Nucleus accumbens (tissue), 56 donors: ENCODE measurements around the gene ZNF229.
"Not testable (repeated sequence)": the region's sequence is repeated elsewhere in the genome, so short reads cannot be mapped to it uniquely, and the experiment has no call there.

Source experiments
- DNase-seq, 56 donors: peaks; one replicate each; lab custom pipeline; 2025; lab: John Stamatoyannopoulos, UW

The ZNF229 gene

GRCh38 chr19:44447916-44448674 is at the start of gene ZNF229:
TSS of gene ZNF229 (minus strand) at chr19:44448472. CDS start at chr19:44442847, 5,625 bp downstream.
- DNase-seq: peak in 55 of 56 donors; percentile 8 to 93 (median 69)

DNA sequence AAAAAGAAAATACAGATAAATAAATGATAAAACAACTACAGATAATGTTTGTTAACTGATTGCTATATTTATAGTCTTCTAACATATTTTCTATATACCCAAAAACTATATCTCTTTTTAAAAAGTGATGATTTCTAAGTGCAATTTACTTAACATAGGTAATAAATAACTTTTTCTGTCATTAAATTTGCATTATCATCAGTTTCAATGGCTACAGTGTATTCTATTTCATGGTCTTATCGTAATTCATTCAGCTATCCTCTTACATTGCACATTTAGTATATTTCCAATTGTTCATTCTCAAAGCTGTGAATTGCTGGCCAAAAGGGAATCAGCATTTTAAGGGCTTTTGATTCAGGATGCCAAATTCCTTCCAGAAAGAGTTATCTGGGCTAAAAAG is 48.4 kb upstream of the ZNF229 start:
- DNase-seq: no peak

GRCh38 chr19:44476559-44477408 is 28.5 kb upstream of the ZNF229 start:
- DNase-seq: no peak

DNA sequence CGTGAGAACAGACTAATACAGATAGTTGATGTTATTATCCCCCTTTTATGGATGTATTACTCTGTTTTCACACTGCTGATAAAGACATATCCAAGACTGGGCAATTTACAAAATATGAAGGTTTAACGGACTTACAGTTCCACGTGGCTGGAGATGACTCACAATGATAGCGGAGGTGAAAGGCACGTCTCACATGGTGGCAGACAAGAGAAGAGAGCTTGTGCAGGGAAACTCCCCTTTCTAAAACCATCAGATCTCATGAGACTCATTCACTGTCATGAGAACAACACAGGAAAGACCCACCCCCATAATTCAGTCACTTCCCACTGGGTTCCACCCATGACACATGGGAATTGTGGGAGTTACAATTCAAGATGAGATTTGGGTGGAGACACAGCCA is 20.5 kb upstream of the ZNF229 start:
- DNase-seq: not testable (repeated sequence)

DNA sequence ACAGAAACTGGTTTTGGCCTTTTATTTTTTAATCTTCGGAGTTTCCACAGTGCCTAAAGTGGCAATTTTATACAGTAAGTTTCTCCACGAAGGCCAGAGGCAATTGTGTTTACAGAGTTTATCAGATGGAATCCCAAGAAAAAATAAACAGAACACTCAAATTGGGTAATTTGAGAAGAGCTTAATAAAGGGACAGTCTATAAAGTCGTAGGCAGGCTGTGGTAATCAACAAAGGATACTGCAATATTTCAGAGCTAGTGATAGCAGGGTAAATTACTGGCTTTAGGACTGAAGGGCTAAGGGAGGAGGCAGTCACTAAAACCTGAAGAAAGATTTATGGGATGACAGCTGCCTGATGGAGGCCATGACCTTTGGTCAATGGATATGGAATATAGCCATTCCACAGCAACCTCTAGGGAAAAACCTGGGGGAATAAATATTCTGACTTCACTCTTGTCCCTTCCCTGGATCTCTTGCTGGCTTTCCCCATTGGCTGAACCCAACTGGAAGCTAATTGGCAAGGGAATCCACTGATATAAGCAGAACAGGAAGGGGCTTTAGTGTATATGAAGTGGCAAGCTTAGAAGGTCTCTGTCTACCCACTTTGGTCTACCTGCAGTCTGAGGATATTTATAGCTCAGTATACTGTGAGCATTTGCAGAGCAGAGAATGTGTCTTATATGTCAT is 14.5 kb upstream of the ZNF229 start:
- not testable (repeated sequence) for DNase-seq

DNA sequence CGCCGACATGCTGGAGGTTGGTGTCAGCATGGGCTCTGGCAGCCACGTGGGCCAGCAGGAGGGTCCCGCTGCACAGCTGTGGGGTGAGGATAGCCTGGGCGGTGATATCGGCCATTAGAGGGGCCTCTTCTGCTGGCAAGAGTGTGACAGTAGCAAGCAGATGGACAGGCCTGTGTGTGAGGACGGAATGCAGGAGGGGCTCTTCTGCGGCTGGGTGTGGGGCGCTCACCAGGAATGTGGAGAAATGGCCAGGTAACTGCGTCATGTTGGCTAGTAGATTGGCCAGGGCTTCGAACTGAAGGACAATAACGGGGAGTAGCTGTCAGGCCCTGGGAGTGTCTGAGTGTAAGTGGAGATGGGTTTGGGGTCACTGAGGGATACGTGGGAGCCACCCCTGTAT is 7.7 kb upstream of the ZNF229 start:
- DNase-seq: not testable (repeated sequence)

DNA sequence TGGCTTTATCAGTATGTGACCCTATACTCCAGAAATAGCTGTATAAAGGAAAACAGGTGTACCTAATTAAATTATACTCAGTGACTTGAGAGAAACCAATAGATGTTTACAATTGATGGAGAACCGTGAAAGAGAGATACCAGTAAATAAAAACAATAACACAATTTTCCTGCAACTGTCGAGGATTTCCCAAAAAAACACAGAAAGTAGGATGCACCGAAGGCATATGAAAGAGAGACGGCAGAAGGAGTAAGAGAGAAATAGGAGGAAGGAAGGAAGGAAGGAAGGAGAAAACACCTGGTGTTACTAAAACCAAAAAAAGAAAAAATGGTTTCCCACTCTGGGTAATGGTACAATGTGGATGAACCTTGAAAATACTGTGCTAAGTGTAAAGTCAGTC is 6.8 kb upstream of the ZNF229 start:
- DNase-seq: no peak

- no peak for DNase-seq
Observed at GRCh38 chr19:44452367-44452766, 4.1 kb upstream of the ZNF229 start.

DNA sequence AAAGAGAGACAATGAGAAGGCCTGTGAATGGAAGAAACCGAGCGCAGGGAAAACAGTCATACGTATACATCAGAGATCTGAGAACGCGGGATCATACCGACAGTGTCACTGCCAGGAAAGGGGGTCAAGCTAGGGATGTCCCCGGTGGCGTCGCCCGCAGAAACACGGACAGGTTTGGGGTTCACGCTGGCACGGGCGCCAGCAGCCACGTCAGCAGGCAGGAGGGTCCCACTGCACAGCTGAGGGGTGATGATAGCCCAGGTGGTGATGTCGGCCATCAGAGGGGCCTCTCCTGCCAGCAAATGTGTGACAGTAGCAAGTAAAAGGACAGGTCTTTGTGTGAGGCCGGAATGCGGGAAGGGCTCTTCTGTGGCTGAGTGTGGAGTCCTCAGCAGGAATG is 3.4 kb upstream of the ZNF229 start:
- no peak for DNase-seq

GRCh38 chr19:44438441-44438840 is 9.8 kb downstream of the ZNF229 start:
- DNase-seq: no peak

DNA sequence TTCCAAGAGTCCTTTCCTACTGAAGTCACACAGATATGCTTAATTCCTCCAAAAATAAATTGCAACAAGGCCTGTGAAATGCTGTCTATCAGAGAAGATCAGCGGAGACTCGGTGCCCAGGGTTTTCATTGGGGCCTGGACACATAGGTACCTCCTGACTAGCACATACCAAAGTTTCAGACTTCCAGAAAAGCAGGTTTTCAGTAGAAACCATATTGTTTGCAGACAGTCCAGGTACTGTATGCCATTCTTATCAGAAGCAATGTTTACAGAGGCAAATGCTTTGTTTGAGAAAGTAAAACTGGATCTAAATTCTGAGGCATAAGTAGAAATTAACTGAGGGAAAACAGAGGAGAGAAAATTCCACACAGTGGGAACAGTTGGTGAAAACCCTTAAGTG is 12.8 kb downstream of the ZNF229 start:
- no peak for DNase-seq

- no peak for DNase-seq
Observed at GRCh38 chr19:44430956-44431355, 17.3 kb downstream of the ZNF229 start.

- DNase-seq: not testable (repeated sequence)
Observed at GRCh38 chr19:44415553-44415952, 32.7 kb downstream of the ZNF229 start.

GRCh38 chr19:44401139-44402115 is 46.8 kb downstream of the ZNF229 start, which contains the start of gene ZNF285:
TSS of gene ZNF285 (minus strand) at chr19:44401608. CDS start at chr19:44397213, 4,395 bp downstream.
- no peak for DNase-seq

- not testable (repeated sequence) for DNase-seq
Observed at GRCh38 chr19:44389268-44389667, 59.0 kb downstream of the ZNF229 start.
